ENCODE results near the gene TLCD3B.
A peak's percentile ranks its signal among the peaks of the same experiment; 100 is the strongest.

Gene TLCD3B

DNA sequence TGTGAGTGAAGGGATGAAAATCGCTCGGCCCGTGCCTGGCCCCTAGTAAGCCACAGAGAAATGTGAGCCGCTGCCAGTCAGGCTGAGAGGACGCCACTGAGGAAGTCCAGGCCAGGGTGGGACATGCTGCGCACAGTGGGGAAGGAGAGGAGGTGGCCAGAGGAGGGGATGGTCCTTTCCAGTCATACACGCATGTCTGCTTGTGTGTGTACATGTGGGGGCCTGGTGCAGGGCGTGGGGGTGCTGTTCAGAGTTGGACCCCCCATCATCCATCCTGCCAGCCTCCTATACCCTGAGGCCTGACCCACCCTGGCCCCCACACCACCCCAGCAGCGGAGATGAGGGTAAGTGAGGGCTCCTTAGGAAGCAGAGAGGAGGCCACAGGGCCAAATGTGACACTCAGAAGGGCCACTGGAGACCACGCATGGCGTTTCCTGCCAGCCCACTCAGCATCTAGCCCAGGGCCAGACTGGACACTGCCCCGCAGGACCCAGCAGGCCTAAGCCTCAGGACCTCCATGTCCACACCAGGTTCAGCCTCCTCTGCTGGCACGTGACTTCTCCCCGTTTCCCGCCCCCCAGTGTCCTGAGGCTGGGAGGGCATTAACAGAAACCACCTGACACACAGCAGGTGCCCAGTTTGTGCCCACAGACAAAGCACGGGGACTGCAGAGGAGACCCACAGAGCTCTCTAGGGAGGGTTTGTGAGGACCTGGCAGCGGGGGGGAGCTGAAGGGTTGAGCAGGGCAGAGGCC, 27.2 kb downstream of the TLCD3B start:
- DNase-seq: no peak

DNA sequence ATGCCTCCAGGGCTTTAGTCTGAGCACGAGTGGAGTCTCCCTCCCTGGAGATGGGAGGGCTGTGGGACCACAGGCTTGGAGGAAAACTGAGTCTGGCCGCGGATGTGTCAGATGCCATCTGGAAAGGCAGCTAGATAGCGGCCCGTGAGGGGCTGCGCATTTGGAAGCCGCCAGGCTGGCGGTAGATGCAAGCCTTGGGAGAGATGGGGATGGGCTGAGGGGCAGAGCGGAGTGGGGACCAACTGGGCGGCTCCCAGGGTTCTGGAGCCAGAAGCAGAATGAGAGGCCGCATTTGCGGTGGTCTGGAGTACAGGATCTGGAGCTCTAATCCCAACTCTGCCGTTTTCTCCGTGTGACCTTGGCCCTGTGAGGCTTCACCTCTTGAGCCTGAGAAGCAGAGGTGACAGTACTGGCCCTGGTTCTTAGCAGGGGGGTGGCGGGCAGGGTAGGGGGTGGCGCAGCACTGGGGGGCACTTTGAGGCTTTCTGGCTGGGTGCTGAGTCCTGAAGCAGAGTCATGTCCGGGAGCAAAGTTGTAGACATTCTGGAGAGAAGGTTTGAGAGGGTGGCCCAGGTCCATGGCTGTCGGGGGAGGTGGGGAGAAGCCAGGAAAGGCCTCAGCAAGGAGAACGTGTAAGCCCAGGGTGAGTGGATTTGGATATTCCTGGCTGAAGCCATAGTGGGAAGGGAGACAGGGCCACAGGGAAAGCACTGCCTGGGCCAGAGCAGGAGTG, 28.3 kb downstream of the TLCD3B start:
- DNase-seq: no peak

DNA sequence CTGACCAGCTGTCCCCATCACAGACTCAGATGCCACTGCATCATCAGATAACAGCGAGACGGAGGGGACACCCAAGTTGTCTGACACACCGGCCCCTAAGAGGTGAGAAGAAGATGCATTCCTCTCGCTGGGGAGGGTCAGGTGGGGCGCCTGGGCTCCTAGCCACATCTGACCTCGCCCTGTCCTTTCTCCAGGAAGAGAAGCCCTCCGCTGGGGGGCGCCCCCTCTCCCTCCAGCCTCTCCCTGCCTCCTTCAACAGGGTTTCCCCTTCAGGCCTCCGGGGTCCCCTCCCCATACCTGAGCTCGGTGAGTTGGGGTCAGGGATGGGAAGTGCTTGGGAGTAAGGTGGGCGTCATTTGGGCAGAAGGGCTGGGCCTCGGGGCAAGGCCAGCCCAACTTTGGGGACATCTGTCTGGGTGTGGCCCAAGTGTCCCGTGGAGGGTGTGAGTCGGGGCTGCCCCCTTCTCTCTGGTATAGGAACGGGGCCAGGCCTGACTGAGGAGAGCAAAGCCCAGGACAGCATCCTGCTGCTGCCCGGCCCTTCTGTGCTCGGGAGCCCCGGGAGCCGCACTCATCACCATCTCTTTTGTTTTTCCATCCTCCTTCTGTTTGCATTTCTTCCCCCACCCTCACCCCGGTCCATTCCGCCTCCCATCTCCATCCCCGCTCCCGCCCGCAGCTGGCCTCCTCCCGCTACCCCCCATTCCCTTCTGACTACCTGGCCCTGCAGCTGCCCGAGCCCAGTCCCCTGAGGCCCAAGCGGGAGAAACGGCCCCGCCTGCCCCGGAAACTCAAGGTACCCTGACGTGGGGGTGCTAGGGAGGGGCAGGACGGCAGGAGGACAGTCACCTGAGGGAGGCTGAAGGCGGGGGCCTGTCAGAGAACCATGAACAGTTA, 30.1 kb downstream of the TLCD3B start:
- no peak for DNase-seq

DNA sequence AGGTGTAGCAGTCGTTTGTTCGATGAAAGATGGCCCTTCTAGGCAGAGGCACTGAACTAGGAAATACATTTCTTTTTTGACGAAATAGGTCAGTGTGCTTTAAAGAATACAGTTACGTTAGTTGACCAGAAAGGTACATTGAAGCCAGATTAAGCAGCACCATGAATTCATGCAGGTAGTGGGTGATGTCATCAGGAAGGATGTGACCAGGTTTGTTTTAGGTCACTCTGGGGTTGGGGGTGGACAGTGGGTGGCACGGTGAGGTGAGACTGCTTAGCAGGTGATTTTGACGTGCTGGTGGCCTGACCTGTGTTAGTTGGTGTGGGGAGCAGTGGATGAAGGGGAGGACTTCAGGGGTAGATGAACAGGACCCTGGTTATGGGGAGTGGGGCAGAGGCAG, 31.5 kb downstream of the TLCD3B start:
- no peak for DNase-seq

DNA sequence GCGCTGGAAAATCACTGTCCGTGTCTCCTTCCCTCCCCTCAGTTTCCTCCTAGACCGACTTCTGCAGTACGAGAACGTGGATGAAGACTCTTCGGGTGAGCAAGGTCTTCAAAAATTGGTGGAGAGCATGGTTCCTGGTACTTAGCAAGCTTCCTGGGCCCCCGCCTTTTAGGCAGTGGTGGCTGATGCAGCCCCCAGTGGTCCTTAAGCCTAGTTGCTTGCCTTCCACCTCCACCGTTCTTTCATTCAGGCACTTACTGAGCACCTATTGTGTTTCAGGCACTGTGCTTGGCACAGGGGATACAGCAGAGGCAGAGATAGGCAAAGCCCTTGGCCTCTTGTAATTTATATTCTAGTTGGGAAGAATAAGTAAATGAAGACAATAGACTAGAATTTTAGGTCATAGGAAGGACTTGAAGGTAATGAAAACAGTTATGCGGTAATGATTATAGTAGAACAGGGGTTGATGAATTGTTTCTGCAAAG, 34.3 kb downstream of the TLCD3B start:
- DNase-seq: no peak

DNA sequence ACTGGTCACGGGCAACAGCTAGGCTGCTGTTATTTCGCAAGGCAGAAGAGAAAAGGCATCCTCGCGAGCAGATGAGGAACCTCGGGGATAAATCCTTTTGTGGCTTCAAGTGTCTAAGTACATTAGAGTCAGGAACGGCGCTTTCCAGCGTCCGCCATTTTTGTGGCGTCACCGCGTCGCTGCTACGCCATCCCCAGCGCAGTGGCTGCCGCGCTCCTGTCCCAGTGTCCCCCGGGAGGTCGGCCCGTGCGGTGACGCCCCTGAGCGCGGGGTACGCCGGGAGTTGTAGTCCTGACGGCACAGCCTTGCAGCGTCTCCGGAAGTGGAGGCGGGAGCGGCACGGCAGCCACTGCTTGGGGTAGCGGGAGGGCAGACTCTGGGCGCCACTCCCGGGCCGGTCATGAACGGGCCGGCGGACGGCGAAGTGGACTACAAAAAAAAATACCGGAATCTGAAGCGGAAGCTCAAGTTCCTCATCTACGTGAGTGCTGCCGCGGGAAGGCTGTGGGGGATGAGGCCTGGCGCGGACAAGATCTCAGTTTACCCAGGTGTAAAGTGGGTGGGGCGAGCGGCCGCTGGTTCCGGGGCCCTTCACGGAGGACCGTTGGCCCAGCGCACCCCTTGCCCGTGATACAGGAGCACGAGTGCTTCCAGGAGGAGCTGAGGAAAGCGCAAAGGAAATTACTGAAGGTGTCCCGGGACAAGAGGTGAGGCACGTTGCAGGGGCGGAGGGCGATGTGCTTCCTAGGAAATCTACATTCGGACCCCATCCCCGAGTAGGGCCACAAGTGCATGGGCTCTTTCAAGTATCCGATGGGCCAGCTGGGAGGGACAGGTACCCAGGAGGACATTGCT, 34.9 kb downstream of the TLCD3B start, which contains the start of gene INO80E:
TSS of gene INO80E (plus strand) at position 331 of the 855 bp plus-strand sequence. CDS start at position 401, 70 bp downstream.
- DNase-seq: peak; percentile 99

DNA sequence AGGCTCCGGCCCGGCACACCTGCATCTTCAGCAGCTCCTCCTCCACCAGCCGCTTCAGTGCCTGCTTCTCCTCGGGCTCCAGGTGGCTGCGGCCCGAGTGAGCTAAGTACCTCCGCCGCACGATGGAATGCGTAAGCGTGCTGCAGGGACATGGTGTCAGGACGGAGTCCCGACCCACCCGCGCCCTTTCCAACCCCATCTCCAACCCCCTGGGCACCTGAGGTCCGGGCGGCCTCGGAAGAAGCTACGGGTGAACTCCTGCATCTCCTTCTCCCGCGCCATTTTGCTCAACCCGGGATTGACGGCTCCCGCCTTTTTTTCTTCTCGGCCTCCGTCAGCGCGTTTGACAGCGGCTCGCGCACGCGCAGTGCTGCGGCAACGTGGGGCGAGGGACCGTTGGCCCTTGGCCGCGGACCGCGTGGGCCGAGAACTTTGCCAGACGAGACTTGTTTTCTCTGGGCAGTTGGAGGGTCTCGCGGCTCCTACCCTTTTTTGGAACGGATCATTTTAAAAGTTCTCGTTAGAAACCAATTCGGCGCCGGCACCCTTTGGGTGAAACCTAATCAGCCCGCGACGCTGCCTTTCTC, 35.7 kb downstream of the TLCD3B start, which contains the start of gene HIRIP3:
TSS of gene HIRIP3 (minus strand) at position 294 of the 587 bp plus-strand sequence. CDS start at position 282, 12 bp downstream.
- peak; percentile 76 for DNase-seq

DNA sequence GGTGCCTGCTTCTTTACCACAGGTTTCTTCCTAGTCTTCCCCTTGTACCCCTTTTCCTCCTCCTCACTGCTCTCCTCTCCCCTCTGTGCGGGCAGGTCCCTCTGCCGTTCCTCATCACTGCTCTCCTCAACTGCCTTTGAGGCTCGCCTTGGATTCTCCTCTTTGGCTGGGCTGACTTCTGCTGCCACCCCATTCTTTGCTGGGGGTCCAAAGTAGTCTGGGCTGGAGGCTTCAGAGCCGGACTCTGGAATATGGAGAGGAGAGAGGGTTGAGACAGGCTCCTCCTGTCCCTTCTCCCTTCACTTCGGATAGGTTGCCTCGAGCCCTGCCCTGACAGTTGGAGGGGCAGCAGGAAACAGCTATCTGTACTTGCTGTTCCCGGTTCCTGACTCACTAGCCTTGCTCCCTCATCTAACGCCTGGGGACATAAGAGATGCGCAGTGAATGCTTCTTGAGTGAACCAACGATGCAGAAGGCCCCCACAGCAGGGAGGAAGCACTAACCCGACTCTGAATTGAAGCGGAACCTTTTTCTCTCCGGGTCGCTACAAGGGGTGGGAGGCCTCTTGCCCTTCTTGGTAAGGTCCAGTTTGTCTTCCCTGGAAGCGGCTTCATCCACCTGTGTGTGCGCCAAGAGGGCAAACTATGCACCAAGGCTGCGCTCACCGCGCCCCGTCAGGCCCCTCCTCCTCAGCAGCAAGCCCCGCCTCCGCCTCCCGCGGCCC, 36.3 kb downstream of the TLCD3B start:
- peak in 1 of 2 experiments; percentile 63 for DNase-seq

DNA sequence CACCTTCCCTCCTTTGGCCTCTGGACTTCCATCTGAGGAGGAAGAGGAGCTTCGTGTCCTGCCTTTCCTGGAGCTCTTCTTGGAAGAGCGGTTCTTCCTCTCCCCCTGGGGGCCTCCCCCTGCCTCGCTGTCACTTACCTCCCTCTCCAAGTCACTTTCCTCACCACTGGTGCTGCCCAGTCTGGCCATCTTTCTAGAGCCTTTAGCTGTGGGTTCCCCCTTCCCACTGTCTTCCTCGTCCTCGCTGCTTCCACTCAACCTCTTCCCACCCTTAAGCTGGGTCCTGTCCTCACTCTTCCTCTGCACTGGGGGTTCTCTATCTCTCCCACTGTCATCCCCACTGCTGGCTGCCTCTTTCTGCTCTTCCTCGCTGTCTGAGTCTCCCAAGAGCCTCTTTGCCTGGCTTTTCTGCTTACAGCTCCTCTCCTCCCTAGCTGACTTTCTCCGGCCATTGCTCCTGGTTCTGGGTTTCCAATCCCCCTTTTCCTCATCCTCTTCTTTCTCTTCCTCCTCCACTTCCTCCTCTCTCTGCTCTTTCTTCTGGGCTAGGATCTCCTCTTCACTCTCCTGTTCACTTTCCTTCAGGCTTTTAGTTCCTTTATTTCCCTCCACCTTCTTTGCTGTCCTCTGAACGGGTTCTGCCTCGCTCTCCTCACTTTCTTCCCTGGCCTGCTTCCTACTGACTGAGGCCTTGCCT, 37.0 kb downstream of the TLCD3B start:
- DNase-seq: no peak

DNA sequence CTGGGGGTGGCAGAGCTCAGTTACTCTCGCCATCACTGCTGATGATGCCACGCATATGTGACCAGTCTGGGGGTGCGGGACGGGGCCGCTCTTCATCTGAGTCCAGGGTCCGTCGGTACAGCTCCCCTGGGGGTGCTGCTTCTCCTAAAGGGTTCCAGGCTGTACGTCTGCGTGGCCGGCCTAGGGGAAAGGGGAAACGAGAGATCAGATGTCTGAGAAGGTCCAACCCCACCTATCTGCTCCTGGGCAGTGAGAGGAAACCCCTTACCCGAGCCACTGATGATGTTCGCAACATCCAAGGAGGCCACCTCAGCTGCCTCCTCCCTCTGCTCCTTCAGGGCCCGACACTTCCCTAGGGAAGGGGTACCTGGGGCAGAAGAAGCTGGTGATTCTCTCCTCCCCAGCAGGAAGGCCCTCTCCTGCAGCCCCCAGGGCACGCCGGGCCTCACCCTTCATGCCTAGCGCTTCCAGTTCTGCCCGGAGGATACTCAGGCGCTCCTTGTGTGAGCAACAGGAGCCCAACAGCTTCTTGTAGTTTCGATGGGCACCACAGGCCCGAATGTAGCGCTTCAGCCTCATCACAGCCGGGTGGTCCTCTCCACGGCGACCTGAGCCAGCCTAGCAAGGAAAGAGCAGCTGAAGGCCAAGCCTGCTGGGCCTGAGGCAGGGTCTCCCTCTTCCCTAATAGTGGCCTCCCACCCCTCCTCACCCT, 37.7 kb downstream of the TLCD3B start:
- DNase-seq: no peak

DNA sequence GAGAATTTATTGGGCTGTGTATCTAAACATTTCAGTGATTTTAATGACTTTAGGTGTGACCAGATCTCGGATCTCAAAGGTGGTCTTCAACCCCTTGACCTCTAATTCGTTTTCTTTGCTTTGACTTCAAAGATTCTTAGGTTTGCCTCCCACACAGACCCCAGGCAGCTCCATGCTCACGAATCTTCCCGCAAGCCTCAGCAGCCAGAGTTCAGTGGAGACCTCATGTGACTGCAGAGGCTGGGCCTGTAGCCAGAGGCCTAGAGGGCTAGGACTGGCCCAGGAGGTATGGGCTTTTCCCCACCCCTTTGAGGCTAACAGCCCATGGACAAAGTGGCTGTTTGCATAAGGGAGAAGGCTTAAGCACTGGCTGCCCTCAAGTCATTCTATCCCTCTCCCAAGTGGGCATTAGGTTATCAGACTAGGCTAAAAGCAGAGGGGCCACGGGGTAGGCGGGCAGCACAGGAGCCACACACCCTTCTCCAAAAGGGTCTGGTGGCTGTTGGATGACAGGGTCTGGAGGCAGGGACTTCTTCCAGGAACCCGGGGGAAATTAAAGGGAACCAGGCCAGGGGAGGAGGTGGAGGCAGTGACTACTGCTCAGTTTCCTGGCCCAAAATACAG, 38.6 kb downstream of the TLCD3B start:
- no peak for DNase-seq

DNA sequence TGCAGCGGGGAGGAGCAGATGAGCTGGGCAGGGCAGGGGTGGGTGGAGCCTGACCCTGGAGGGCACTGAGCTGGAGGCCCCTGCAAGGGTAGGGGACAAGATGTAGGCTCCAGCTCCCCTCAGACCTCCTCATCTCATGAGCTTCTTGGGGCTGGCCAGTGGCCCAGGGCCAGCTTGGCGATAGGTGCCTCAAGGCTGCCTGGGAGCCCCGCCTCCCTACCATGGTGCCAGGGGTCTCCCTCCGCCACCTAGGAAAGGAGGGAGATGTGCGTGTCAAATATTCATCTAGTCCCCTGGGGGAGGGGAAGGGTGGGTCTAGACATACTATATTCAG, 39.5 kb downstream of the TLCD3B start:
- DNase-seq: no peak

DNA sequence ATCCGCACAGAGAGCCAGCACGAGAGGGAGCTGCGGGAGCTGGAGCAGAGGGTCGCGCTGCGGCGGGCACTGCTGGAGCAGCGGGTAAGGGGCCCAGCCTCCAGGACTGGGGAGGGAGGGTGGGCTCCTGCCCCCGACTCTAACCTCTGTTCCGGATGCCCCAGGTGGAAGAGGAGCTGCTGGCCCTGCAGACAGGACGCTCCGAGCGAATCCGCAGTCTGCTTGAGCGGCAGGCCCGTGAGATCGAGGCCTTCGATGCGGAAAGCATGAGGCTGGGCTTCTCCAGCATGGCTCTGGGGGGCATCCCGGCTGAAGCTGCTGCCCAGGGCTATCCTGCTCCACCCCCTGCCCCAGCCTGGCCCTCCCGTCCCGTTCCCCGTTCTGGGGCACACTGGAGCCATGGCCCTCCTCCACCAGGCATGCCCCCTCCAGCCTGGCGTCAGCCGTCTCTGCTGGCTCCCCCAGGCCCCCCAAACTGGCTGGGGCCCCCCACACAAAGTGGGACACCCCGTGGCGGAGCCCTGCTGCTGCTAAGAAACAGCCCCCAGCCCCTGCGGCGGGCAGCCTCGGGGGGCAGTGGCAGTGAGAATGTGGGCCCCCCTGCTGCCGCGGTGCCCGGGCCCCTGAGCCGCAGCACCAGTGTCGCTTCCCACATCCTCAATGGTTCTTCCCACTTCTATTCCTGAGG, 40.0 kb downstream of the TLCD3B start:
- DNase-seq: no peak

DNA sequence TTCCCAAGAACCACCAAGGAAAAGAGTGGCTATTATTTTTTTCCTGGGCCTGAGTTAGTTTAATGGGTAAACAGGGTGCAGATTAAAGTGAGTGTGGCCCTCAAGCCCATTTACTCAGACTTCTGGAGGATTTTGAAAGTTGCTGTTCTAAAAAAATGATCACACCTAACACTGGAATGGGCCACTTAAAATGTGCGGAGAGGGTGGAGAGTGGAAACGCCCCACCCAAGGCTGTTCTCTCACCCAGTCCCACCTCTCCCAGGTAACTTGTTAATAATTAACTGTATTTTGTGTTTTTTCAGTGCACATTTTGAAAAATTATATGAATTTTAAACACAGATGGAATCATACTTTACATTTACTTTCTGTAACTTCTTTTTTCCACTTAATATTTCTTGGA, 41.0 kb downstream of the TLCD3B start:
- no peak for DNase-seq

DNA sequence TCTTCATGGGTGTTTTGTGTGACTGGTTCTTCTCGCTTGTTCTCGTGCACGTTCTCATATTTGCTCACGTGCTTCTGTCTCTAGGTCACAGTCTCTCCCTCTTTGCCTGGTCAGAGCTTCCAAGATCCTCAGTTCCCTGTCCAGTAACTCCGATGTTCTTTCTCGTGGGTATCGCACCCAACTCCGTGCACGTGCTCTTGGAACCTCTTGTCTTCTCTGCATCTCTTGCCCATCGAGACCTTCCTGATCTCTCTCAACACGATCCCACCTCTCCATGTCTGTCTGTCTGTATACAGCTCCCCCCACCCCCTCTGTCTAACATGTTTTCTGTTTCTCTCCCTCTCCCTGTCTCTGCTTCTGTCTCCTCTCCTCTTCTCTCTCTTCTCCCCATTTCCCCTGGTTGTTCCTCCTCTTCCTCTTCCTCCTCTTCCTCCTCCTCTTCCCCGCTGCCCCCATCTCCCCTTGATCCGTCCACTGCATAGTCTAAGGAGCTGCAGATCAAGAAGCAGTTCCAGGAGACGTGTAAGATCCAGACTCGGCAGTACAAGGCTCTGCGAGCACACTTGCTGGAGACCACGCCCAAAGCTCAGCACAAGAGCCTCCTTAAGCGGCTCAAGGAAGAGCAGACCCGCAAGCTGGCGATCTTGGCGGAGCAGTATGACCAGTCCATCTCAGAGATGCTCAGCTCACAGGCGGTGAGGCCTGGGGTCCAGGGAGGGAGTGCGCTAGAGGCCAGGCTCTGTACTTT, 41.8 kb downstream of the TLCD3B start:
- DNase-seq: no peak

DNA sequence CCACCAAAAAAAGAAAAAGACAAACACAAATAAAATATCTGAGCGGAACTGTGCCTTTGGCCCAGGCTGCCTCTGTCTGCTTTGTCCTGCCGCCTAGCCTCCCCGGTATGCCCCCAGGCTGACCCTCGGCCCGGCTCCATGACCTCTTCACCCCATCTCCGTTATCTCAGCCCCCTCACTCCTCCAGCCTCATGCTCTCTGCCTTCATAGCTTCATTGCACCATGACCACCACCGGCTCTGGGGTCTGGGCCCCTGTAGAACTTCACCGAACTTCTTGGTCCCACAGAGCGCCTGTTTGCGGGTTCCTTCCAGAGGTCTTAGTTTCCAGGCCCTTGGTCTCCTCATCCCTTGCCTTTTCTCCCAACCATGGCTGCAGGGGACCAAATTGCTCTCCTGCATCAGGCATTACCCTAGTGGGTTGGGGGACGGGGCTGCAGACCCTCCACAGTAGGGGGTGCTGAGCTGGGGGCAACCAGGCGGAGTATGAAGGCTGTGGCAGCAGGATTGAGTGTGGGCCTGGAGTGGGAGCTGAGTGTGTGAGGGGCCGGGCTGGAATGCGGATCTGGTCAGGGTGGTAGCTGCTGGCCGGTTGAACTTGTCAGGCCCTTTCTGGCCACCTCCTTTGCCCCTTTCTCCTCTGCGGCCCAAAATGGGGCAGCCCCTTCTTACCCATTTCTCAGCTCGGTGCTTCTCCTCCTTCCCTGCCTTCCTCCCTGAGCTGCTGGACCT, 42.6 kb downstream of the TLCD3B start:
- no peak for DNase-seq
